ENCODE results near the gene JUP.
A peak's percentile ranks its signal among the peaks of the same experiment; 100 is the strongest.
"Not testable (repeated sequence)": the region's sequence is repeated elsewhere in the genome, so short reads cannot be mapped to it uniquely, and the experiment has no call there.

Gene JUP

DNA sequence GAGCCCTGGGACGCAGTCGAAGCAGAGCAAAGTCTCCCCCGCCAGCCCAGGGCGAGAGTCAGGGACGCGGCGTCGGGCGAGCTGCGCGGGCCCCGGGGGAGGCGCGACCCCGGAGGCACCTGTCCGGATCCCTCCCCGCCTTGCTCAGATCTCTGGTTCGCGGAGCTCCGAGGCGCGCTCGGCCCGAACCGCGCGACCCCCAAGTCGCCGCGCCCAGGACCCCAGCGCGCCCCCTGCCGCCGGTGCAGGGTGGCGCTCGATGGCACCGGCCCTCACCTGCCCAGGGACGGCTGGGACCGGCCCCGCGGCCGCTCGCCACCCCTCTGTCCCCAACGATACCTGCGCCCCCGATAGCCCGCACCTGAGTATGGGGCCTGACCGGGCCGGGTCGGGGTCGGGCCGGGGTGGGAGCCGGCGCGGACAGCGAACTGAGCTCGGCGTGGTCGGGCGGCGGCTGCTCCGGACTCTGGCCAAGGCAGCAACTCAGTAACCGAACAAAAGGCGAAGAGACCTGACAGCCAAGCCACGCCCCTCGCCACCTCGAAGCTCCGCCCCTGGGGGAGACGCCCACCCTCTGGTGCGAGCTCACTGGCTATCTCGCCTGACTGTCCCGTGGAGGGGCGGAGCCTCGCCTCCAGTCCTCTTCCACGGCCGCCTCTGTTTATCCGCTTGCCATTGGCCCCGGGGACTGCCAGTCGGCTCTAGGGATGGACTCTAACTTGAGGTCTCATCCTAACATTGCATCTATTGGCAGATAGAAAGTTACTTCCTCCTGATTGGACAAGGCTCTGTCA lies at the start of gene JUP:
Gene JUP (minus strand): TSS at position 485 of the 794 bp plus-strand sequence. CDS start 14,857 bp downstream, outside the sequence.
- Mint-ChIP-seq H3K36me3 (ENCODE audit: low read depth) (no peaks in the 10 kb centered on the region), H3K4me1 (peaks cover 27% of the 10 kb centered on the region), H3K4me3 (peak within 1 kb of the TSS; percentile 45), H3K27me3 (peaks cover 15% of the 10 kb centered on the region), H3K9me3 (no peaks in the 10 kb centered on the region), H3K27ac (no peak within 1 kb of the TSS)
- ATAC-seq (peak; percentile 91), DNase-seq (peak; percentile 92)

DNA sequence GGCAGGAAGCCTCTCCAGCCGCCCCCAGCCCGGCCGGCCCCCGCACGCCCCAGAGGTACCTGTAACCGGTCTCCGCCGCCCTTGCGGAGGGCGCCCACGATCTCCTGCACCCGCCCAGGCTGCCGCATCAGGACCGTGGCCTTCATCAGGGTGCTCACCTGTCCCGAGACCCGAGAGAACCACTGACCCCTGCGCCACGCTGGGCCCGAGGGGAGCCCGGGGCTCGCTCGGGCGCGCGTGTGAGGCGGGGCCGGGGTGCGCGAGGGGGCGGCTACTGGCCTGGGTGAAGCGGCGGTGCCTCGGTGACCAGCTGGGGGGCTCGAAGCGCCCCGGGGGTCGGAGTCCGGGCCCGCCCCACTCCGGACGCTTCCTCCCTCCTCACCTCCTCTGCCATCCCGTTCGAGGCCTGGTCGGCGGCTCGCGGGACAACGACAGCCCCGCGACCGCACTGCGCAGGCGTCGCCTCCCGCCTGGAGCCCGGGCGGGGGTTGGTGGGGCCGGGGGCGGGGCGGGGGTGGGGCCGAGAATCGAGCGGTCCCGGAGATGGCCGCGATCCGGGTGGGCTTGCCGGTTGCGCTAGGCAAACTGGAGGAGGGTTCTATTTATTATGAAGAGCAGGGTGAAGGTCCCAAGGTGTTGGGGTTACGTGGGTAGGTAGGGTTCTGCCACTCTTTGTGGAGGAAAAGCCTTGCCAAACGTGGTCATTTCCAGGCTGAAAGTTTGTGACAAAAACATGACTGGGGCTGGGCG lies 49.5 kb upstream of the JUP start, which contains the start of gene NT5C3B:
Gene NT5C3B (minus strand): TSS at position 433 of the 750 bp plus-strand sequence. CDS start 39 bp downstream, at position 394.
- H3K9me3 Mint-ChIP-seq, result no peaks in the 10 kb centered on the region
- peaks cover 13% of the 10 kb centered on the region for H3K4me1 Mint-ChIP-seq
- peaks cover 7% of the 10 kb centered on the region for H3K36me3 Mint-ChIP-seq (ENCODE audit: low read depth)
- peak; percentile 57 for DNase-seq
- H3K4me3 Mint-ChIP-seq, result peak within 1 kb of the TSS; percentile 86
- H3K27ac Mint-ChIP-seq, result peak within 1 kb of the TSS; percentile 81
- H3K27me3 Mint-ChIP-seq, result peaks cover 3% of the 10 kb centered on the region
- ATAC-seq, result peak; percentile 68

DNA sequence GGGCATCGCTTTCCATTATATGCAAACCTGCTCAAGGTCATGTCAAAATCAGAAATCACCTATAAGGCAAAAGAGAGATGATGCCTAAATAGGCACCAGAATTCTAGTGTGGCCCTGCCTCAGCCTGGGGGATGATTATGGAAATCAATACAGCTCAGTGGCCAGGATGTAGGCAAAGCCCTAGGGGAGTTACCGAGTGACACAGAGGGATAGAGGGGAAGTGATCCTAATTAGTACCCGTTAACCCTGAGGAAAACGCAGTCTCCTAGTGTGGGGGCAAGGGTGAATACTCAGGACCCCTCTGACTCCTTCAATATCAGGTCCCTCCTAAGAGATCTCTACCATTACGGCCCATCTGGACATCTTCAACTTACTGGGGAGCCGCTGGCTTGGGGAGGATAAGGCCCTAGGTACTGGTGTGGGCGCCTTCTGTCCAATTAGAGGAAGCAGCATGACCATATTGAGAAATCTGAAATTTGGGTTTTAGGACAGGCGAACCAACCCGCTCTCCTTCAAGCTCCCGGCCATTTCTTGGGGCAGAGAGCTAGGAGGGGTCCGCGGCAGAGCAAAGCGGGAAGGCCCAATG lies 48.8 kb upstream of the JUP start:
- peaks cover 7% of the 10 kb centered on the region for H3K36me3 Mint-ChIP-seq (ENCODE audit: low read depth)
- H3K9me3 Mint-ChIP-seq, result no peaks in the 10 kb centered on the region
- peak overlapping the region; percentile 86 for H3K4me3 Mint-ChIP-seq
- H3K27me3 Mint-ChIP-seq, result peaks cover 3% of the 10 kb centered on the region
- peak overlapping the region; percentile 81 for H3K27ac Mint-ChIP-seq
- peak; percentile 35 for ATAC-seq
- no peak for DNase-seq
- peaks cover 13% of the 10 kb centered on the region for H3K4me1 Mint-ChIP-seq

DNA sequence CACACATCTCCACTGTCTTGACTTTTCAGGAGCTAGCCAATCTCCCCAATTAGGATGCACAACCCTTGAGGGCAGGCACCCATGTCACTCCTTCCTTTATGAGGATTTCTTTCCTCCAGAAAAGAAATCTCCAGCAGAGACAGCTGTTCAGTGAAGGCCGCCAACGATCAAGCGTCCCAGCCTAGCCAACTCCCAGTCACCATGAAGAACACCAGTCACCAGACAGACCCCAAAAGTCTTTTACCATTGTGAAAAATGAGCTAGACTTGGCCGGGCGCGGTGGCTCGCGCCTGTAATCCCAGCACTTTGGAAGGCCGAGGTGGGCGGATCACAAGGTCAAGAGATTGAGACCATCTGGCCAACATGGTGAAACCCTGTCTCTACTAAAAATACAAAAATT lies 43.5 kb upstream of the JUP start:
- not testable (repeated sequence) for H3K9me3 Mint-ChIP-seq, ATAC-seq, H3K4me1 Mint-ChIP-seq, DNase-seq, H3K27me3 Mint-ChIP-seq, H3K4me3 Mint-ChIP-seq, H3K27ac Mint-ChIP-seq
- H3K36me3 Mint-ChIP-seq (ENCODE audit: low read depth), result peaks cover 10% of the 10 kb centered on the region

DNA sequence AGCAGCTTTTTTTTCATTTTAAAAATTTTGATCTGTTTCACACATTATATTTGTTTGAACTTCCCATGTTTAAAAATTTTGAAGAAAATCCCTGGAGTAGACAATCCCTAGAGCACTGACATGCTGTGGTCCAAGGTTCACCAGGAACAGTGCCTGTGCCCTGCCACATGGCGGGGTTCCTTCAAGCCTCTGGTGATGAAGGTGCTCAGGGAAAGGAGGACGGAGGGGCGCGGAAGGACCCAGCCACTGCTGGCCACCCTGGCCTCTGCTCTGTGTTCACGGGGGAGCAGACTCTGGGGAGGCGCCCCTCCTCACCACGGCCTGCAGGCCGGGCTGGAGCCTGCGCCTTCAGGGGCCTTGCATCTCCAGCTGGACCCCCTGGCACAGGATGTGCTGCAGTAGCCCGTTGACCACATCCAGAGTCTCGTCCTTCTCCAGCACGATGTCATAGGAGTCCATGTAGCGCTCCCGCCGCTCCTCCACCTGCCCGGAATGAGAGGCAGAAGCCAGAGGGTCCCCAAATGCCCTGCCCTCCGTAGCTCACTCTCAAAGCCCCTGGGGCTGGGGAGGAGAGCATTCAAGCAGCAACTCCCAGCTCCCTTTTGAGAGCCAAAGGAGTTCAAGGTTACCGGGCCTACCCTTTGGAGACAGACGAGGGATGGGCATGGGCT lies 38.8 kb upstream of the JUP start:
- H3K27ac Mint-ChIP-seq, result no peak overlapping the region
- H3K9me3 Mint-ChIP-seq, result no peaks in the 10 kb centered on the region
- no peaks in the 10 kb centered on the region for H3K4me1 Mint-ChIP-seq
- H3K36me3 Mint-ChIP-seq (ENCODE audit: low read depth), result peaks cover 4% of the 10 kb centered on the region
- DNase-seq, result no peak
- H3K4me3 Mint-ChIP-seq, result no peak overlapping the region
- no peak for ATAC-seq
- no peaks in the 10 kb centered on the region for H3K27me3 Mint-ChIP-seq

DNA sequence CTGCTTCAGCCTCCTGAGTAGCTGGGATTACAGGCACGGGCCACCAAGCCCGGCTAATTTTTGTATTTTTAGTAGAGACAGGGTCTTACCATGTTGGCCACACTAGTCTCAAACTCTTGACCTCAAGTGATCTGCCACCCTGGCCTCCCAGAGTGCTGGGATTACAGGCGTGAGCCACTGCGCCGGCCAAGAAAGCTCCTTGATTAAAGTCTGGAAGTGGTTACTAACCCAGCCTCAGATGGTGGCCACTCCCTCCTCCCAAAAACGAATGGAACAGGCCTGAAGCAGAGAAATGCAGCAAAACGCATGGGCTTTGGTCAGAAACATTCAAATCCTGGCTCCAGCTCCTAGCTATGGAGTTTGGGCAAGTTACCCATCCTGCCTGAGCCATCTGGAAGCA lies 37.6 kb upstream of the JUP start:
- H3K4me1 Mint-ChIP-seq, result no peaks in the 10 kb centered on the region
- no peak for ATAC-seq
- H3K36me3 Mint-ChIP-seq (ENCODE audit: low read depth), result peaks cover 4% of the 10 kb centered on the region
- H3K9me3 Mint-ChIP-seq, result no peaks in the 10 kb centered on the region
- DNase-seq, result no peak
- H3K27ac Mint-ChIP-seq, result no peak overlapping the region
- H3K27me3 Mint-ChIP-seq, result no peaks in the 10 kb centered on the region
- H3K4me3 Mint-ChIP-seq, result no peak overlapping the region

DNA sequence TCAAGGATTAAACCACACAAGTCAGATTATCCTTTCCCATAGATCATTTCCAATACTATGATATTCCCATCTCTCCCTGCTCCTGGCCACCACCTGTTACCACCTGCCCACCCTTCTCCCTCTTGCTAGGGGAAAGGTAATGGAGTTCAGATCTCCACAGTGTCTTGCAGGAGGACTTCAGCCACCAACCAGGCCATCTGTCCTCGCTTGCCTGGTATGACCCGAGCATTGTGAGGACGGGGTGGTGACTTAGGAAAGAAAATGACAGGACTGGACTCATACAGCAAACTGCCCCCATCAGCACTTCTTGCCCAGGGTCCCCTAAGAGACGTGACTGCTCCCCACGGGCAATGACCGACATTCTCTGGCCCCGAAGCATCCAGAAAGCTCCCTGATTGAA lies 37.1 kb upstream of the JUP start:
- Mint-ChIP-seq H3K36me3 (ENCODE audit: low read depth) (peaks cover 4% of the 10 kb centered on the region), H3K4me3 (no peak overlapping the region), H3K27me3 (no peaks in the 10 kb centered on the region), H3K27ac (no peak overlapping the region), H3K4me1 (no peaks in the 10 kb centered on the region), H3K9me3 (no peaks in the 10 kb centered on the region)
- ATAC-seq (no peak), DNase-seq (no peak)

DNA sequence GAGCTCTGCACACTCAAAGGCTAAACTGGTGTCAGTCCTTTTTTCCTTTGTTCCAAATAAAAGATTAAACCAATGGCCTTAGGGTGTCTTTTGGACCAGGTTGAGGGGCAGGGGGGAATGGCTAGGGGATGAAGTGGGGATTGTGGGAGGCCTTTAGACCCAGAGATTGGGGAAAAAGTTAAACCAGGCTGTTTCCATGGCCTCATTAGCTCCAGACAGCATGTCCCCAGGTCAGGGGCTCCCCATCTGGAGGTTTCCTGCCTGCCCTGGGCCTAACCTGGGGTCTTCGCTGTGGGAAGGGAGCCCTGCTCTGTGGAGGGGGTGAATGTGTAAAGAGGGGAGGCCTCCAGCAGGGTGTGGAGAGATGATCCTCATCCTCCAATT lies 36.6 kb upstream of the JUP start:
- H3K27ac Mint-ChIP-seq, result no peak overlapping the region
- no peak for ATAC-seq
- H3K36me3 Mint-ChIP-seq (ENCODE audit: low read depth), result peaks cover 4% of the 10 kb centered on the region
- H3K4me3 Mint-ChIP-seq, result no peak overlapping the region
- no peaks in the 10 kb centered on the region for H3K4me1 Mint-ChIP-seq
- H3K9me3 Mint-ChIP-seq, result no peaks in the 10 kb centered on the region
- no peaks in the 10 kb centered on the region for H3K27me3 Mint-ChIP-seq
- no peak for DNase-seq

DNA sequence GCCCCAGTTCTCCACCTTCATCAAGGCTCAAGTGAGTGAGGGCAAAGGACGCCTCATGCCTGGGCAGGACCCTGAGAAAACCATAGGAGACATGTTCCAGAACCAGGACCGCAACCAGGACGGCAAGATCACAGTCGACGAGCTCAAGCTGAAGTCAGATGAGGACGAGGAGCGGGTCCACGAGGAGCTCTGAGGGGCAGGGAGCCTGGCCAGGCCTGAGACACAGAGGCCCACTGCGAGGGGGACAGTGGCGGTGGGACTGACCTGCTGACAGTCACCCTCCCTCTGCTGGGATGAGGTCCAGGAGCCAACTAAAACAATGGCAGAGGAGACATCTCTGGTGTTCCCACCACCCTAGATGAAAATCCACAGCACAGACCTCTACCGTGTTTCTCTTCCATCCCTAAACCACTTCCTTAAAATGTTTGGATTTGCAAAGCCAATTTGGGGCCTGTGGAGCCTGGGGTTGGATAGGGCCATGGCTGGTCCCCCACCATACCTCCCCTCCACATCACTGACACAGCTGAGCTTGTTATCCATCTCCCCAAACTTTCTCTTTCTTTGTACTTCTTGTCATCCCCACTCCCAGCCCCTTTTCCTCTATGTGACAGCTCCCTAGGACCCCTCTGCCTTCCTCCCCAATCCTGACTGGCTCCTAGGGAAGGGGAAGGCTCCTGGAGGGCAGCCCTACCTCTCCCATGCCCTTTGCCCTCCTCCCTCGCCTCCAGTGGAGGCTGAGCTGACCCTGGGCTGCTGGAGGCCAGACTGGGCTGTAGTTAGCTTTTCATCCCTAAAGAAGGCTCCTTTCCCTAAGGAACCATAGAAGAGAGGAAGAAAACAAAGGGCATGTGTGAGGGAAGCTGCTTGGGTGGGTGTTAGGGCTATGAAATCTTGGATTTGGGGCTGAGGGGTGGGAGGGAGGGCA lies 36.0 kb upstream of the JUP start:
- H3K27ac Mint-ChIP-seq, result no peak overlapping the region

DNA sequence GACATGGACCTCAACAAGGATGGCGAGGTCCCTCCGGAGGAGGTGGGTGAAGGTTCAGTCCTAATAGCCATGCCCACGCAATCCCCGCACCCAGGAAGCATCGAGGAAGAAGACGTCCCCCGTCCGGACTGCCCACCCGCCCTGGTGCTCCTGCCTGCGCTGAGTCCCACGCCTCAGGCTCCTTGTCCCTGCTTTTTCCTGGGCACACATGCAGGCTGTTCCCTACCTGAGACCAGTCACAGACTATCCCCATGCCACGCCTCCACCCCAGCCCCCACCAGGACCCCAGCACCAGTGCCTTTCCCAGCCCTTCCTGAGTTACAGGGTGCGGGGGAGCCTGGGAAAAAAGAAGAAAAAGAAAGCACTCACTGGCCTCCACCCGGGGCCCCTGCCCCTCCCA lies 35.3 kb upstream of the JUP start:
- Mint-ChIP-seq H3K4me1 (no peaks in the 10 kb centered on the region), H3K36me3 (ENCODE audit: low read depth) (no peaks in the 10 kb centered on the region), H3K27me3 (no peaks in the 10 kb centered on the region), H3K27ac (no peak overlapping the region), H3K9me3 (no peaks in the 10 kb centered on the region), H3K4me3 (no peak overlapping the region)
- DNase-seq, result no peak
- no peak for ATAC-seq

More for the DNA sequence above, 36.0 kb upstream of the JUP start:
- Mint-ChIP-seq H3K4me1 (no peaks in the 10 kb centered on the region), H3K9me3 (no peaks in the 10 kb centered on the region), H3K36me3 (ENCODE audit: low read depth) (no peaks in the 10 kb centered on the region), H3K27me3 (no peaks in the 10 kb centered on the region), H3K4me3 (no peak overlapping the region)
- no peak for DNase-seq
- ATAC-seq, result no peak

DNA sequence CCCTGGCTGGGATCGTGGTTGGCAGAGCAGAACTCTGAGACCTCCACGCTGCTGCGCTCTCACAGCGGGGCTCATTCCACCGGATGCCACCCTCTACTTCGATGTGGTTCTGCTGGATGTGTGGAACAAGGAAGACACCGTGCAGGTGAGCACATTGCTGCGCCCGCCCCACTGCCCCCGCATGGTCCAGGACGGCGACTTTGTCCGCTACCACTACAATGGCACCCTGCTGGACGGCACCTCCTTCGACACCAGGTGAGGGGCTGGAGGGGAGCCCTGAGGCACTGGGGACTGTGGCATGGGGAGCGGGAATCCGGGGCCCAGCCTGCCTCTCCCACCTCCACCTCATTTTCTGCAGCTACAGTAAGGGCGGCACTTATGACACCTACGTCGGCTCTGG lies 31.5 kb upstream of the JUP start:
- Mint-ChIP-seq H3K36me3 (ENCODE audit: low read depth) (no peaks in the 10 kb centered on the region), H3K4me1 (no peaks in the 10 kb centered on the region), H3K27me3 (peaks cover 4% of the 10 kb centered on the region), H3K27ac (no peak overlapping the region), H3K4me3 (no peak overlapping the region), H3K9me3 (no peaks in the 10 kb centered on the region)
- ATAC-seq (no peak), DNase-seq (no peak)

DNA sequence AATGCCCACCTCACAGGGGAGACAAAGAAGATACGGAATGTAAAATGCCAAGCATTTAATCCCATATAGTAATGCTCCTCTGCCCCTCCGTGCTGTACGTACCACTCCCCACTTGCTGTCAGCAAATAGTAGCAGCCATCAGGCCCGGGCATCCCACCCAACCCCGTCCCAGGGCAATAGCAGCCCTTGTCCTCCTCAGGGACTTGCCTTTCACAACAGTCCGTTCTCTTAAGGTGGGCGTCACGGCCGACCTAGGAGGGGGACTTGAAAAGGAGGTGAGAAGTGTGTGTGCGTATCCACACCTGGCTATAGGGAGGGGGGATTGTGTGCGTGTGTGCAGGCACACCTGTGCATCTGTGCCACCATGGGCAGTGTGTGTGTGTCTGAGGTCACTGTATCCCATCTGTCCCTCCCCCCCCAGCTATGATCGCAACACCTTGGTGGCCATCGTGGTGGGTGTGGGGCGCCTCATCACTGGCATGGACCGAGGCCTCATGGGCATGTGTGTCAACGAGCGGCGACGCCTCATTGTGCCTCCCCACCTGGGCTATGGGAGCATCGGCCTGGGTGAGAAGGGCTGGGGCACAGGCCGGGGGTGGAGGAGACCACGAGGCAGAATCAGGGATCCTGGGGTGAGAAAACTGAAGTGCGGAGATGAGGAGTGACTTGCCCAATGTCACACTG lies 30.3 kb upstream of the JUP start:
- Mint-ChIP-seq H3K9me3 (no peaks in the 10 kb centered on the region), H3K36me3 (ENCODE audit: low read depth) (no peaks in the 10 kb centered on the region), H3K4me1 (peaks cover 6% of the 10 kb centered on the region), H3K4me3 (no peak overlapping the region), H3K27me3 (peaks cover 7% of the 10 kb centered on the region), H3K27ac (no peak overlapping the region)
- ATAC-seq, result no peak
- DNase-seq, result no peak

DNA sequence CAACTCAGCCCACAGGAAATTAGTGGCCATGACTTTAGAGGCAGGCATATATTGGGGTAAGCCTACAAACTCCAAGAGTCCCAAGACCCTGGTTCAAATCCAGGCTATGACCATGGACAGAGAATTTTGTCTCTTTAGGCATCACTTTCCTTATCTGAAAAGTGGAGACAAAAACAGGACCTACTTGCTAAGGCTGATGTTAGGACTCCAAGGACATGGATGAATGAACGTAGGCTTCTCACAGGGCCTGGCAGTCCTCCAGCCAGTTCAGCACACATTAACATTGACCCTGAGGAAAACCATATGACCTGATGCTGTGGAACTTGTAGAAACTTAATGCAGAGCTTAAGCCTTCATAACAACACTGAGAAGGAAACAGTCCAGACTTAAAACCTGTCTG lies 27.7 kb upstream of the JUP start:
- Mint-ChIP-seq H3K4me3 (no peak overlapping the region), H3K27me3 (peaks cover 9% of the 10 kb centered on the region)

More for the DNA sequence above, 27.7 kb upstream of the JUP start:
- no peak for ATAC-seq
- H3K36me3 Mint-ChIP-seq (ENCODE audit: low read depth), result no peaks in the 10 kb centered on the region
- no peak overlapping the region for H3K27ac Mint-ChIP-seq
- H3K4me1 Mint-ChIP-seq, result peaks cover 17% of the 10 kb centered on the region
- DNase-seq, result no peak
- H3K9me3 Mint-ChIP-seq, result no peaks in the 10 kb centered on the region

All from activated naive CD8-positive, alpha-beta T cell treated with anti-CD3 and anti-CD28 coated beads, Interleukin-2, amount 50 U/mL, for 24 hours (primary cell).